ENCODE measurements around the gene TAPBPL. TPM values are rescaled to one million over a fixed set of nuclear protein-coding genes. Genes with fewer than 3 reads are reported as not detected.

TAPBPL gene
- 10 to 100 TPM; 10.3 to 23.4 (median 15.3) TPM for total RNA-seq
- 10 to 100 TPM; 16.5 to 37.5 TPM for polyA plus RNA-seq
- long read RNA-seq, donor 1, transcript TAPBPL-201 (7 exons, 1,741 nt) = major isoform, 105 of 128 reads
- long read RNA-seq, donor 1, partial matches to known transcripts = 2 of 128 reads
- long read RNA-seq, donor 1, other reads (novel, unspliced or antisense) = 20 of 128 reads
- long read RNA-seq, donor 2, partial matches to known transcripts = 17 of 17 reads
- long read RNA-seq, donor 2, other reads (novel, unspliced or antisense) = 0 of 17 reads
- long read RNA-seq, donor 3, transcript TAPBPL-201 (7 exons, 1,741 nt) = major isoform, 42 of 49 reads
- long read RNA-seq, donor 3, partial matches to known transcripts = 2 of 49 reads
- long read RNA-seq, donor 3, other reads (novel, unspliced or antisense) = 5 of 49 reads

- DNase-seq = peak; percentile 80 to 84 (median 83)
- TF ChIP-seq EP300 (IDR thresholded peaks at IDR 0.05) (no peak), POLR2A (IDR thresholded peaks at IDR 0.05) (peak; percentile 40)
- TF ChIP-seq, protein P1, sequence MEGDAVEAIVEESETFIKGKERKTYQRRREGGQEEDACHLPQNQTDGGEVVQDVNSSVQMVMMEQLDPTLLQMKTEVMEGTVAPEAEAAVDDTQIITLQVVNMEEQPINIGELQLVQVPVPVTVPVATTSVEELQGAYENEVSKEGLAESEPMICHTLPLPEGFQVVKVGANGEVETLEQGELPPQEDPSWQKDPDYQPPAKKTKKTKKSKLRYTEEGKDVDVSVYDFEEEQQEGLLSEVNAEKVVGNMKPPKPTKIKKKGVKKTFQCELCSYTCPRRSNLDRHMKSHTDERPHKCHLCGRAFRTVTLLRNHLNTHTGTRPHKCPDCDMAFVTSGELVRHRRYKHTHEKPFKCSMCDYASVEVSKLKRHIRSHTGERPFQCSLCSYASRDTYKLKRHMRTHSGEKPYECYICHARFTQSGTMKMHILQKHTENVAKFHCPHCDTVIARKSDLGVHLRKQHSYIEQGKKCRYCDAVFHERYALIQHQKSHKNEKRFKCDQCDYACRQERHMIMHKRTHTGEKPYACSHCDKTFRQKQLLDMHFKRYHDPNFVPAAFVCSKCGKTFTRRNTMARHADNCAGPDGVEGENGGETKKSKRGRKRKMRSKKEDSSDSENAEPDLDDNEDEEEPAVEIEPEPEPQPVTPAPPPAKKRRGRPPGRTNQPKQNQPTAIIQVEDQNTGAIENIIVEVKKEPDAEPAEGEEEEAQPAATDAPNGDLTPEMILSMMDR (IDR thresholded peaks at IDR 0.05) = peak in 1 of 3 donors; percentile 11
- WGBS, 3 donors = 0 to 1% (median 1%) methylated on average over 27 of the region's 27 CpGs
- Histone ChIP-seq H3K9me3 (no peaks in the 10 kb centered on the region), H3K27me3 (no peaks in the 10 kb centered on the region), H3K36me3 (no peaks in the 10 kb centered on the region), H3K27ac (peak within 1 kb of the TSS; percentile 94), H3K4me3 (peak within 1 kb of the TSS; percentile 59), H3K4me1 (ENCODE audit: insufficient read depth) (peaks cover 17% of the 10 kb centered on the region)
- intact Hi-C loops (cut with DNase I) = no loop called here
Observed at GRCh38 chr12:6451348-6452244, at the start of gene TAPBPL. TSS of gene TAPBPL (plus strand) at chr12:6452042. CDS start at chr12:6452249, 207 bp downstream.

GRCh38 chr12:6404390-6404789, 47.5 kb upstream of the TAPBPL start:
- Histone ChIP-seq H3K4me3 (no peak overlapping the region), H3K27me3 (no peaks in the 10 kb centered on the region), H3K36me3 (no peaks in the 10 kb centered on the region), H3K9me3 (no peaks in the 10 kb centered on the region), H3K4me1 (ENCODE audit: insufficient read depth) (no peaks in the 10 kb centered on the region), H3K27ac (no peak overlapping the region)
- TF ChIP-seq EP300 (IDR thresholded peaks at IDR 0.05) = no peak
- TF ChIP-seq POLR2A (IDR thresholded peaks at IDR 0.05) = no peak
- TF ChIP-seq, protein P1 (IDR thresholded peaks at IDR 0.05) = no peak
- DNase-seq = no peak
- WGBS, 3 donors = 83 to 92% (median 88%) methylated on average over 5 of the region's 5 CpGs
- intact Hi-C loops (cut with DNase I) = no loop called here

DNA sequence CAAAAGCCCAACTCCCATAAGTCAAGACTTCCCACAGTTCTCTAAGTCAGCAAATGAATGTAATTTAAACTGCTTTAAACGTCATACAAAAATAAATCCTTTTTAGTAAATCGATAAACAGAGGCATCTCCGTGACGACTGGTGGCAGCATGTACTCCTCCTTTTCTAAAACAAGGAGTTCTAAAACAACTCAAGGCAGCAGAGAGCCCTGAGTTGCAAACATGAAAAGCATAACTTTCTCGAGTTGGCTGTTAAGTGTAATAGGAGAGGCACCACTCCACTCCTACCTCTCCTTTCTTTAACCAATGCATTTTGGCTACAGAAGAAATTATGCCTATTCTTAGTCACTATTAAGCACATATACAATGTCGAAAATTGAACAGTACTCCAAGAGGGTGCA, 45.9 kb upstream of the TAPBPL start:
- intact Hi-C loops (cut with DNase I) = no loop called here
- Histone ChIP-seq H3K27me3 (no peaks in the 10 kb centered on the region), H3K4me3 (no peak overlapping the region), H3K36me3 (no peaks in the 10 kb centered on the region), H3K4me1 (ENCODE audit: insufficient read depth) (no peaks in the 10 kb centered on the region), H3K27ac (no peak overlapping the region), H3K9me3 (no peaks in the 10 kb centered on the region)
- 33 to 52% (median 44%) methylated on average over 6 of the region's 6 CpGs for WGBS, 3 donors
- no peak for TF ChIP-seq POLR2A (IDR thresholded peaks at IDR 0.05)
- DNase-seq = no peak

GRCh38 chr12:6407236-6407954, 44.4 kb upstream of the TAPBPL start:
- WGBS, 3 donors = 94 to 98% (median 96%) methylated on average over 10 of the region's 10 CpGs
- no peaks in the 10 kb centered on the region for H3K9me3 ChIP-seq
- H3K4me1 ChIP-seq (ENCODE audit: insufficient read depth) = no peaks in the 10 kb centered on the region
- intact Hi-C loops (cut with DNase I) = no loop called here
- no peak overlapping the region for H3K27ac ChIP-seq
- TF ChIP-seq EP300 (IDR thresholded peaks at IDR 0.05) (no peak), POLR2A (IDR thresholded peaks at IDR 0.05) (no peak)
- TF ChIP-seq, protein P1 (IDR thresholded peaks at IDR 0.05) = no peak
- H3K27me3 ChIP-seq = no peaks in the 10 kb centered on the region
- H3K36me3 ChIP-seq = no peaks in the 10 kb centered on the region
- H3K4me3 ChIP-seq = no peak overlapping the region
- no peak for DNase-seq

All from ovary (tissue), 10 donors.